Measurements from ENCODE around the gene DAAM2.

DAAM2 gene

DNA sequence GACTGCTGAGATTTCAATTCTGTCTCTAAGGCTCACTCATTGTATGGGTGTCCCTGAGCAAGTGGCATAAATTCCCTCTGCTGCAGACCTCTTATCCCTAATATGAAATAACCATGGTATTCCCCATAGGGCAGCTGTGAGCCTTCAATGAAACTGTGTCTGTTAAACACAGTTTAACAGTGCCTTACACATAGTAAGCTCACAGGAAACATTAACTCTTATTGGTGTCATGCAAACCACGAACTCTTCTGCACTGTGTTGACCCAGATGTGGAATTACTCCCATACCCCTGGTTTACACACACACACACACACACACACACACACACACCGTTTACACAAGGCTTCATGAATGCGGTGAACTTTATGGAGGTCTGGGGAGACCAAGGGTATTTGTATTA is 23.2 kb downstream of the DAAM2 start:
- Histone ChIP-seq H2BK120ac (ENCODE audit: low read depth, low read length) (no peak overlapping the region), H3K36me3 (ENCODE audit: control insufficient read depth, insufficient read depth, low read length) (no peaks in the 10 kb centered on the region), H4K5ac (ENCODE audit: low read length) (no peak overlapping the region), H3K9ac (ENCODE audit: low read length) (no peak overlapping the region), H3K18ac (ENCODE audit: low read length) (no peak overlapping the region), H3K4me1 (ENCODE audit: control insufficient read depth, low read depth, low read length) (no peaks in the 10 kb centered on the region), H4K8ac (ENCODE audit: low read depth, low read length) (no peak overlapping the region), H3K4me2 (ENCODE audit: low read length) (no peak overlapping the region), H2BK15ac (replicated peaks; ENCODE audit: low read depth) (no peak overlapping the region), H3K23ac (ENCODE audit: low read length) (no peak overlapping the region), H3K79me1 (ENCODE audit: low read length) (no peaks in the 10 kb centered on the region), H3K27me3 (ENCODE audit: insufficient read depth, low read length, poor library complexity) (no peaks in the 10 kb centered on the region), H3K4ac (ENCODE audit: low read depth, low read length) (no peak overlapping the region), H3K27ac (ENCODE audit: low read depth, low read length) (no peak overlapping the region), H3K4me3 (ENCODE audit: low read length) (no peak overlapping the region), H2AK5ac (ENCODE audit: low read length) (no peak overlapping the region), H2BK5ac (ENCODE audit: low read length) (no peak overlapping the region), H3K79me2 (ENCODE audit: control insufficient read depth, insufficient read depth, low read length) (no peaks in the 10 kb centered on the region), H3K56ac (ENCODE audit: low read length) (no peak overlapping the region)
- DNase-seq: no peak
- no CpG with 5 or more reads among the region's 3 CpGs for WGBS (ENCODE audit: extremely low coverage, insufficient coverage, low lambda C conversion rate)

DNA sequence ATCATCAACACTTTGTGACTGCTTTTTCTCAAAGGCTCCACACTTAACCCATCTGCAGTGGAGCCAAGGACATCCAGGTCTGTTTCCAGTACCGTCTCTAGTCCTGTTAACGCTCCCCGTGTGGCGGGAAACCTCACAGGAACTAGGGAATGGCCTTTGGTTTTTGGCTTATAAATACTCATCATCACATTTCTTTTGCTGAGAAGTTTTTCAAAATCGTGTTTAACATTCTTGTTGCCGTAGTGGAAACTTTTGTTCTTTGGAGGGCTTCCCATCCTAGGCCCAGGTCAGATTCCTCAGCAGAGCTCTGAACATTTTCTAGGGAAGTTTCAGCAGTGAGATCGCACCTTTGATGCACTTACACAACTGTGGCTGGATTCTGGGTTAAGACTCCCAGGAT is 24.6 kb downstream of the DAAM2 start:
- no peak overlapping the region for H4K8ac ChIP-seq (ENCODE audit: low read depth, low read length)
- no peak overlapping the region for H2BK5ac ChIP-seq (ENCODE audit: low read length)
- no peak for DNase-seq
- no peaks in the 10 kb centered on the region for H3K27me3 ChIP-seq (ENCODE audit: insufficient read depth, low read length, poor library complexity)
- no peak overlapping the region for H4K5ac ChIP-seq (ENCODE audit: low read length)
- no peak overlapping the region for H3K18ac ChIP-seq (ENCODE audit: low read length)
- no peak overlapping the region for H3K4me3 ChIP-seq (ENCODE audit: low read length)
- H3K79me2 ChIP-seq (ENCODE audit: control insufficient read depth, insufficient read depth, low read length): no peaks in the 10 kb centered on the region
- H2BK120ac ChIP-seq (ENCODE audit: low read depth, low read length): no peak overlapping the region
- no peak overlapping the region for H3K27ac ChIP-seq (ENCODE audit: low read depth, low read length)
- no peak overlapping the region for H3K56ac ChIP-seq (ENCODE audit: low read length)
- H3K9ac ChIP-seq (ENCODE audit: low read length): no peak overlapping the region
- no peak overlapping the region for H3K4ac ChIP-seq (ENCODE audit: low read depth, low read length)
- H3K4me2 ChIP-seq (ENCODE audit: low read length): no peak overlapping the region
- no peak overlapping the region for H2AK5ac ChIP-seq (ENCODE audit: low read length)
- no peaks in the 10 kb centered on the region for H3K36me3 ChIP-seq (ENCODE audit: control insufficient read depth, insufficient read depth, low read length)
- H3K79me1 ChIP-seq (ENCODE audit: low read length): no peaks in the 10 kb centered on the region
- H3K23ac ChIP-seq (ENCODE audit: low read length): no peak overlapping the region
- no peak overlapping the region for H2BK15ac ChIP-seq (replicated peaks; ENCODE audit: low read depth)
- no CpG with 5 or more reads among the region's 7 CpGs for WGBS (ENCODE audit: extremely low coverage, insufficient coverage, low lambda C conversion rate)
- H3K4me1 ChIP-seq (ENCODE audit: control insufficient read depth, low read depth, low read length): peaks cover 3% of the 10 kb centered on the region

DNA sequence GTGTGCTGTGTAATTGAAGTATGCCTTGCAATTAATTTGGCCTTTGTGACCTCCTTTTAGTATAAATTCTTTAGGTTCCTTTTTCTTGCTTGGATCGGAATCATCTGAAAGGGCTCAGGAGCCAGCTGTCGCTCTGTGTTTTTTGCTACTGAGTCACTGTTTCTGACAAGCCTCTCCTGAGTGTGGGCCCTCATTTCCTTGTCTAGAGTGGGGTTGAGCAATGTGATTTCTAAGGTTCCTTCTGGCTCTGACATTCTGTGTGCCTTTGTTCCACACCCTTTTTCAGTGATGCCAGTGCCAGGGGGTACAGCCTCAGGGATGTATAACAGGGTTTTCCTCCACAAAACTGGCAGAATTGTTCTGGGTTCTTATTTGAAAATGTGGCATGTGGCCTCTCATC is 26.5 kb downstream of the DAAM2 start:
- WGBS (ENCODE audit: extremely low coverage, insufficient coverage, low lambda C conversion rate): no CpG with 5 or more reads among the region's 2 CpGs
- no peak for DNase-seq
- H3K4me1 ChIP-seq (ENCODE audit: control insufficient read depth, low read depth, low read length): peaks cover 4% of the 10 kb centered on the region

GRCh38 chr6:39819228-39819627 is 27.1 kb downstream of the DAAM2 start:
- Histone ChIP-seq H3K9ac (ENCODE audit: low read length) (no peak overlapping the region), H3K4me2 (ENCODE audit: low read length) (no peak overlapping the region), H3K79me1 (ENCODE audit: low read length) (no peaks in the 10 kb centered on the region), H3K4ac (ENCODE audit: low read depth, low read length) (no peak overlapping the region), H3K23ac (ENCODE audit: low read length) (no peak overlapping the region), H2BK120ac (ENCODE audit: low read depth, low read length) (no peak overlapping the region), H2BK5ac (ENCODE audit: low read length) (no peak overlapping the region), H3K4me1 (ENCODE audit: control insufficient read depth, low read depth, low read length) (peaks cover 4% of the 10 kb centered on the region), H2BK15ac (replicated peaks; ENCODE audit: low read depth) (no peak overlapping the region), H3K4me3 (ENCODE audit: low read length) (no peak overlapping the region), H3K27me3 (ENCODE audit: insufficient read depth, low read length, poor library complexity) (no peaks in the 10 kb centered on the region), H3K36me3 (ENCODE audit: control insufficient read depth, insufficient read depth, low read length) (no peaks in the 10 kb centered on the region), H3K56ac (ENCODE audit: low read length) (no peak overlapping the region), H4K8ac (ENCODE audit: low read depth, low read length) (no peak overlapping the region), H3K27ac (ENCODE audit: low read depth, low read length) (no peak overlapping the region), H4K5ac (ENCODE audit: low read length) (no peak overlapping the region), H2AK5ac (ENCODE audit: low read length) (no peak overlapping the region), H3K79me2 (ENCODE audit: control insufficient read depth, insufficient read depth, low read length) (no peaks in the 10 kb centered on the region), H3K18ac (ENCODE audit: low read length) (no peak overlapping the region)
- no peak for DNase-seq
- no CpG with 5 or more reads among the region's 1 CpG for WGBS (ENCODE audit: extremely low coverage, insufficient coverage, low lambda C conversion rate)

More for the DNA sequence above, 26.5 kb downstream of the DAAM2 start:
- Histone ChIP-seq H3K79me1 (ENCODE audit: low read length) (no peaks in the 10 kb centered on the region), H3K56ac (ENCODE audit: low read length) (no peak overlapping the region), H2BK5ac (ENCODE audit: low read length) (no peak overlapping the region), H4K8ac (ENCODE audit: low read depth, low read length) (no peak overlapping the region), H2BK15ac (replicated peaks; ENCODE audit: low read depth) (no peak overlapping the region), H3K27ac (ENCODE audit: low read depth, low read length) (no peak overlapping the region), H2AK5ac (ENCODE audit: low read length) (no peak overlapping the region), H3K18ac (ENCODE audit: low read length) (no peak overlapping the region), H3K36me3 (ENCODE audit: control insufficient read depth, insufficient read depth, low read length) (no peaks in the 10 kb centered on the region), H3K79me2 (ENCODE audit: control insufficient read depth, insufficient read depth, low read length) (no peaks in the 10 kb centered on the region), H3K27me3 (ENCODE audit: insufficient read depth, low read length, poor library complexity) (no peaks in the 10 kb centered on the region), H3K9ac (ENCODE audit: low read length) (no peak overlapping the region), H4K5ac (ENCODE audit: low read length) (no peak overlapping the region), H3K23ac (ENCODE audit: low read length) (no peak overlapping the region), H3K4me2 (ENCODE audit: low read length) (no peak overlapping the region), H3K4me3 (ENCODE audit: low read length) (no peak overlapping the region), H2BK120ac (ENCODE audit: low read depth, low read length) (no peak overlapping the region), H3K4ac (ENCODE audit: low read depth, low read length) (no peak overlapping the region)

- Histone ChIP-seq H4K5ac (ENCODE audit: low read length) (no peak overlapping the region), H3K23ac (ENCODE audit: low read length) (no peak overlapping the region), H4K8ac (ENCODE audit: low read depth, low read length) (no peak overlapping the region), H2BK5ac (ENCODE audit: low read length) (no peak overlapping the region), H2AK5ac (ENCODE audit: low read length) (no peak overlapping the region), H3K9ac (ENCODE audit: low read length) (no peak overlapping the region), H3K79me2 (ENCODE audit: control insufficient read depth, insufficient read depth, low read length) (no peaks in the 10 kb centered on the region), H3K36me3 (ENCODE audit: control insufficient read depth, insufficient read depth, low read length) (no peaks in the 10 kb centered on the region), H3K4me2 (ENCODE audit: low read length) (no peak overlapping the region), H3K4me3 (ENCODE audit: low read length) (no peak overlapping the region), H3K27ac (ENCODE audit: low read depth, low read length) (no peak overlapping the region), H3K27me3 (ENCODE audit: insufficient read depth, low read length, poor library complexity) (no peaks in the 10 kb centered on the region), H2BK15ac (replicated peaks; ENCODE audit: low read depth) (no peak overlapping the region), H3K4me1 (ENCODE audit: control insufficient read depth, low read depth, low read length) (peaks cover 4% of the 10 kb centered on the region), H2BK120ac (ENCODE audit: low read depth, low read length) (no peak overlapping the region), H3K4ac (ENCODE audit: low read depth, low read length) (no peak overlapping the region), H3K18ac (ENCODE audit: low read length) (no peak overlapping the region), H3K79me1 (ENCODE audit: low read length) (no peaks in the 10 kb centered on the region), H3K56ac (ENCODE audit: low read length) (no peak overlapping the region)
- WGBS (ENCODE audit: extremely low coverage, insufficient coverage, low lambda C conversion rate): no CpG with 5 or more reads among the region's 8 CpGs
- no peak for DNase-seq
These were observed 27.5 kb downstream of the DAAM2 start for GRCh38 chr6:39819676-39820075.

DNA sequence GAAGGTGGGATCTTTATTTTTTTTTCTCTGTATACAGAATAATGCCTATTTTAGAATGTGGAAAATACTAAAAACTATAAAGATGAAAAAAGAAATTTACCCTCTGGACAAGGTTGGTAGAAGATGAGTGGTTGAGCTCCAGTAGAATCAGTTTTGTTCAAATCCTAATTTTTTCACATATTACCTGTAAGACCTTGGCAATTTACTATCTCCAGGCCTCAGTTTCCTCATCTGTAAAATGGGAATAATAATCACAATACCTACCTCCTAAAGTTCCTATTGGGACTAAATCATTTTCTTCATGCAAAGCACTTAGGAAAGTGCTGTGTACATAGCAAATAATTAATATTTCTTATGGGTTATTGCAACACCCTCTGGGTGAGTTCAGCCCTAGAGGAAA is 28.4 kb downstream of the DAAM2 start:
- Histone ChIP-seq H3K56ac (ENCODE audit: low read length) (no peak overlapping the region), H3K27me3 (ENCODE audit: insufficient read depth, low read length, poor library complexity) (no peaks in the 10 kb centered on the region), H2BK15ac (replicated peaks; ENCODE audit: low read depth) (no peak overlapping the region), H3K18ac (ENCODE audit: low read length) (no peak overlapping the region), H4K8ac (ENCODE audit: low read depth, low read length) (no peak overlapping the region), H4K5ac (ENCODE audit: low read length) (no peak overlapping the region), H3K36me3 (ENCODE audit: control insufficient read depth, insufficient read depth, low read length) (no peaks in the 10 kb centered on the region), H3K4ac (ENCODE audit: low read depth, low read length) (no peak overlapping the region), H3K79me1 (ENCODE audit: low read length) (no peaks in the 10 kb centered on the region), H3K4me3 (ENCODE audit: low read length) (no peak overlapping the region), H2BK120ac (ENCODE audit: low read depth, low read length) (no peak overlapping the region), H3K9ac (ENCODE audit: low read length) (no peak overlapping the region), H3K27ac (ENCODE audit: low read depth, low read length) (no peak overlapping the region), H3K23ac (ENCODE audit: low read length) (no peak overlapping the region), H3K4me1 (ENCODE audit: control insufficient read depth, low read depth, low read length) (peaks cover 4% of the 10 kb centered on the region), H3K79me2 (ENCODE audit: control insufficient read depth, insufficient read depth, low read length) (no peaks in the 10 kb centered on the region), H2AK5ac (ENCODE audit: low read length) (no peak overlapping the region), H3K4me2 (ENCODE audit: low read length) (no peak overlapping the region), H2BK5ac (ENCODE audit: low read length) (no peak overlapping the region)
- no peak for DNase-seq
